Thyroid gland (tissue), 4 donors: ENCODE results near the gene RGN. TPM values are rescaled to one million over a fixed set of nuclear protein-coding genes. Genes with fewer than 3 reads are reported as not detected.
"Not testable (repeated sequence)": the region's sequence is repeated elsewhere in the genome, so short reads cannot be mapped to it uniquely, and the experiment has no call there.

Experiments
- DNase-seq, 2 donors: peaks; one replicate each; pipeline ENCODE4 v3.0.0-alpha.2; 2019
- H3K27ac ChIP-seq, 3 donors: fragments of 200-600 bp; sonication (generic); 1 replicate in 2 of 3; 2 replicates in 1 of 3; pipeline ENCODE4 v1.5.1; 2016 to 2019; ENCODE audit warnings: mild to moderate bottlenecking in 1 of 3, moderate library complexity in 1 of 3
- H3K27me3 ChIP-seq: fragments of 200-600 bp; sonication (generic); one replicate; pipeline ENCODE4 v1.5.1; 2019
- H3K36me3 ChIP-seq, 2 donors: fragments of 200-600 bp; sonication (generic); one replicate each; pipeline ENCODE4 v1.5.1; 2016 to 2019
- H3K4me1 ChIP-seq, 2 donors: fragments of 200-600 bp; sonication (generic); one replicate each; pipeline ENCODE4 v1.5.1; 2017 to 2019
- H3K4me3 ChIP-seq, 3 donors: fragments of 200-600 bp; sonication (generic); replicated peaks in 1 of 3; 1 replicate in 2 of 3; 2 replicates in 1 of 3; pipeline ENCODE4 v1.5.1; 2016; ENCODE audit warnings: mild to moderate bottlenecking in 1 of 3
- H3K9me3 ChIP-seq: fragments of 200-600 bp; sonication (generic); one replicate; pipeline ENCODE4 v1.5.1; 2017
- POLR2A ChIP-seq, 2 donors: fragments of 450-650 bp; IDR thresholded peaks; one replicate each; pipeline ENCODE4 v1.6.1; 2017; ENCODE audit warnings: antibody characterized with exemption in 2 of 2, mild to moderate bottlenecking in 2 of 2, moderate library complexity in 1 of 2
- WGBS, 2 donors: methylation state at CpG; one replicate each; pipeline ENCODE4 v1.1.5; 2017; 5-methylcytosine and 5-hydroxymethylcytosine counted together
- intact Hi-C: fragments of 100-400 bp; cut with DNase I; formaldehyde crosslinking; loops from one replicate; pipeline ENCODE4 v1.15.1; 2023
- total RNA-seq, 4 donors: library from RNA; depleted of rRNA; stranded (reverse); fragments of >200 nt; gene quantifications; one replicate each; pipeline ENCODE4 v1.2.3, GENCODE V29; 2016
- TF ChIP-seq, protein P1 (sequence below), 6 experiments: fragments of 200-600 bp in 3 of 6; fragments of 450-650 bp in 3 of 6; sonication (generic) in 3 of 6; IDR thresholded peaks; one replicate each; pipeline ENCODE4 v1.5.1; 2016 to 2019; ENCODE audit warnings: antibody characterized with exemption in 6 of 6, mild to moderate bottlenecking in 2 of 6, inconsistent platforms in 1 of 6, moderate library complexity in 1 of 6

Gene RGN
- total RNA-seq, 4 donors from 2014 or later: 19.6 to 29.6 (median 22.0) TPM

DNA sequence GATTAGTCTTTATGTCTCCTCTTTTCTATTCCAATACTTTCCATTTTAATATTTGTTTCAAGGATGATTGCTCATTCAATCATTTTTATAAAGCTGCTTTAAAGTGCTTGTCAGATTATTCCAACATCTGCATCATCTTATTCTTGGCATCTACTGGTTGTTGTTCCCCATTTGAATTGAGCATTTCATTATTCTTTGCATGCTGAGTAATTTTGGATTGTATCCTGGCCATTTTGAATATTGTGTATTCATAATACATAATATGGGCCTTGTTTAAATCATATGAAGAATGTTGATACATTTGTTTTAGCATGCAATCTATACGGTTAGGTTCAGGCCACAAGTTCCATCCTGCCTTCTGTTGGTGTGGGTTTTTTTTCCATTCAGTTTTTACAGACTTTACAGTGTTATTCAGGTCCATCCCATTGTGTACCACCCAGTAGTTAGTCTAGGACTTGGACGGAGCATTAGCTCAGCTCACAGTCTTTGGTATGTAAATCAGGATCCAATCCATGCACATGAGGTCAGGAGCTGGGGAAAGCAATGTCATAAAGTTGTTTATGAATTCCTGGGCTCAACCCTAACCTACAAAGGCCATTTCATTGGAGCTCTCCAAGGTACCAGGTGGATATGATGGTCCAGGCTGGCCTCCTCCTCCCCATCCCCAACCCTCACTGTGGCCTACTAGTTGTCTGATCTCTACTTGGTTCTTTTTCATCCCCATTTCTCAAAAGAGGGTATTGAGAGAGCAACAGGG lies 20.3 kb downstream of the RGN start:
- H3K27ac ChIP-seq: no peak overlapping the region
- intact Hi-C loops: no loop called here
- DNase-seq: no peak
- no peaks in the 10 kb centered on the region for H3K9me3 ChIP-seq
- 83 to 84% methylated on average over 2 of the region's 2 CpGs for WGBS, 2 donors
- no peak for TF ChIP-seq POLR2A (IDR thresholded peaks at IDR 0.05)
- TF ChIP-seq, protein P1, sequence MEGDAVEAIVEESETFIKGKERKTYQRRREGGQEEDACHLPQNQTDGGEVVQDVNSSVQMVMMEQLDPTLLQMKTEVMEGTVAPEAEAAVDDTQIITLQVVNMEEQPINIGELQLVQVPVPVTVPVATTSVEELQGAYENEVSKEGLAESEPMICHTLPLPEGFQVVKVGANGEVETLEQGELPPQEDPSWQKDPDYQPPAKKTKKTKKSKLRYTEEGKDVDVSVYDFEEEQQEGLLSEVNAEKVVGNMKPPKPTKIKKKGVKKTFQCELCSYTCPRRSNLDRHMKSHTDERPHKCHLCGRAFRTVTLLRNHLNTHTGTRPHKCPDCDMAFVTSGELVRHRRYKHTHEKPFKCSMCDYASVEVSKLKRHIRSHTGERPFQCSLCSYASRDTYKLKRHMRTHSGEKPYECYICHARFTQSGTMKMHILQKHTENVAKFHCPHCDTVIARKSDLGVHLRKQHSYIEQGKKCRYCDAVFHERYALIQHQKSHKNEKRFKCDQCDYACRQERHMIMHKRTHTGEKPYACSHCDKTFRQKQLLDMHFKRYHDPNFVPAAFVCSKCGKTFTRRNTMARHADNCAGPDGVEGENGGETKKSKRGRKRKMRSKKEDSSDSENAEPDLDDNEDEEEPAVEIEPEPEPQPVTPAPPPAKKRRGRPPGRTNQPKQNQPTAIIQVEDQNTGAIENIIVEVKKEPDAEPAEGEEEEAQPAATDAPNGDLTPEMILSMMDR (IDR thresholded peaks at IDR 0.05): no peak
- H3K4me1 ChIP-seq: no peaks in the 10 kb centered on the region
- no peaks in the 10 kb centered on the region for H3K36me3 ChIP-seq
- no peaks in the 10 kb centered on the region for H3K27me3 ChIP-seq
- H3K4me3 ChIP-seq: no peak overlapping the region

DNA sequence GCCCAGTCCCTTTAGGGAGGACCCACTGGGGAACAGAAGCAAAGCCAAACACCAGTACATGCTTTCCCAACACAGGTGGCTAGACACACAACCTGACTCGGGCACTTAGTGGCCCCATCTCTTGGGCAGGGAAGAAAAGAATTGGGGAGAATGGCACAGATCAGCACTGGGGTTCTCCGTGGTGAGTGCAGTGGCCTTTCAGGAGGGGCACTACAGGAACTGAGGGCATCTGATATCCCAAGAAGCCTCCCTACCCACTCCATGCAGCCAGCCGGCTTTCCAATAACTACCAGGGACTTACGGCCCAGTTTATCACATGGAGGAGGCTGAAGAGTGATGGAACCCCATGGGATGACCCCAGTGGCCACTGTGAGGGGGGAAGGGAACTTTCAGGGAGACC lies 23.0 kb downstream of the RGN start:
- Histone ChIP-seq H3K4me1 (no peaks in the 10 kb centered on the region), H3K9me3 (no peaks in the 10 kb centered on the region), H3K4me3 (no peak overlapping the region), H3K27ac (no peak overlapping the region), H3K36me3 (no peaks in the 10 kb centered on the region), H3K27me3 (no peaks in the 10 kb centered on the region)
- no peak for DNase-seq
- TF ChIP-seq POLR2A (IDR thresholded peaks at IDR 0.05): no peak
- WGBS, 2 donors: 83% methylated on average over 1 of the region's 4 CpGs; no CpG with 5 or more reads in 1 of the 2 donors
- intact Hi-C loops: no loop called here

DNA sequence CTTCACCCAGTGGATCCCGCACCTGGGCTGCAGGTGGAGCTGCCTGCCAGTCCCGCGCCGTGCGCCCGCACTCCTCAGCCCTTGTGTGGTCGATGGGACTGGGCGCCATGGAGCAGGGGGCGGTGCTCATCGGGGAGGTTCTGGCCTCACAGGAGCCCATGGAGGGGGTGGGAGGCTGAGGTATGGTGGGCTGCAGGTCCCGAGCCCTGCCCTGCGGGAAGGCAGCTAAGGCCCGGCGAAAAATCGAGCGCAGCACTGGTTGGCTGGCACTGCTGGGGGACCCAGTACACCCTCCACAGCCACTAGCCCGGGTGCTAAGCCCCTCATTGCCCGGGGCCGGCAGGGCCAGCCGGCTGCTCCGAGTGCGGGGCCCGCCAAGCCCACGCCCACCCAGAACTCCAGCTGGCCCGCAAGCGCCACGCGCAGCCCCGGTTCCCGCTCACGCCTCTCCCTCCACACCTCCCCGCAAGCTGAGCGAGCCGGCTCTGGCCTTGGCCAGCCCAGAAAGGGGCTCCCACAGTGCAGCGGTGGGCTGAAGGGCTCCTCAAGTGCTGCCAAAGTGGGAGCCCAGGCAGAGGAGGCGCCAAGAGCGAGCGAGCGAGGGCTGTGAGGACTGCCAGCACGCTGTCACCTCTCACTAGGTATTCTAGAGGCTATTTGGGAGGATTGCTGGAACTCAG lies 32.8 kb downstream of the RGN start:
- H3K4me3 ChIP-seq, H3K4me1 ChIP-seq, H3K36me3 ChIP-seq, H3K27me3 ChIP-seq, H3K9me3 ChIP-seq, intact Hi-C loops, H3K27ac ChIP-seq: not testable (repeated sequence)
- WGBS, 2 donors: no CpG with 5 or more reads among the region's 40 CpGs
- peak; percentile 43 to 47 for DNase-seq

DNA sequence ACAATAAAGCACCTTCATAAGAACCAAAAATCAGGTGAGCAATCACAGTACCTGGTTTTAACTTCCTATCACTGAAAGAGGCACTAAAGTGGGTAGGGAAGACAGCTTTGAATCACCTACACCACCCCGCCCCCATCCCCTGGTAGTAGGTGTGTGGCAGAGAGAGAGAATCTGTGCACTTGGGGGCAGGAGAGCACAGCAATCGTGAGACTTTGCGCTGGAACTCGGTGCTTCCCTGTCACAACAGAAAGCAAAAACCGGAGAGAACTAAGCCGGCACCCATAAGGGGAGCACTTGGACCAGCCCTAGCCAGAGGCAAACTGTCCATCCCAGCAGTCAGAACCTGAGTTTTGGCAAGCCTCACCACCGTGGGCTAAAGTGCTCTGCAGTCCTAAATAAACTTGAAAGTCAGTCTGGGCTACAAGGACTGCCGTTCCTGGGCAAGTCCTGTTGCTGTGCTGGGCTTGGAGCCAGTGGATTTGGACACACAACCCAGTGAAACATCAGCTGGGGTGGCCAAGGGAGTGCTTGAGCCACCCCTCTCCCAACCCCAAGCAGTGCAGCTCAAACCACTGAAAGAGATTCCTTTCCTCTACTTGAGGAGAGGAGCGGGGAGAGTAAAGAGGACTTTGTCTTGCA lies 34.2 kb downstream of the RGN start:
- no peaks in the 10 kb centered on the region for H3K36me3 ChIP-seq
- peak overlapping the region; percentile 58 to 70 (median 66) for H3K27ac ChIP-seq
- TF ChIP-seq POLR2A (IDR thresholded peaks at IDR 0.05): peak in 1 of 2 donors; percentile 32
- TF ChIP-seq, protein P1 (IDR thresholded peaks at IDR 0.05): peak in 4 of 6 experiments; percentile 15 to 49 (median 30)
- peaks cover 0 to 5% of the 10 kb centered on the region in 2 donors for H3K4me1 ChIP-seq
- H3K4me3 ChIP-seq: no peak overlapping the region
- H3K9me3 ChIP-seq: no peaks in the 10 kb centered on the region
- DNase-seq: peak; percentile 90 to 91
- intact Hi-C loops: no loop called here
- WGBS, 2 donors: 16 to 63% methylated on average over 4 to 7 of the region's 9 CpGs
- no peaks in the 10 kb centered on the region for H3K27me3 ChIP-seq

DNA sequence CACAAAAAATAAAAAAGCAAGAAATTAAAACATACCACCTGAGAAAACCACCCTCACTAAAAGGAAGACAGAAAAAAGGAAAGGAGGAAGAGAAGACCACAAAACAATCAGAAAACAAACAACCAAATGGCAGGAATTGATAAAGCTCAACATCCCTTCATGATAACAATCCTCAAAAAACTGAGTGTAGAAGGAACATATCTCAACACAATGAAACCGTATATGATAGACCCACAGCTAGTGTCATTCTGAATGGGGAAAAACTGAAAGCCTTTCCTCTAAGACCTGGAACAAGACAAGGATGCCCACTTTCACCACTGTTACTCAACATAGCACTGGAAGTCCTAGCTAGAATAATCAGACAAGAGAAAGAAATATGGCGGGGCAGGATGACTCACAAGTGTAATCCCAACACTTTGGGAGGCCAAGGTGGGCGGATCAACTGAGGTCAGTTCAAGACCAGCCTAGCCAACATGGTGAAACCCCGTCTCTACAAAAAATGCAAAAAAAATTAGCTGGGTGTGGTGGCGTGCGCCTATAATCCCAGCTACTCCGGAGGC lies 38.4 kb downstream of the RGN start:
- intact Hi-C loops, H3K9me3 ChIP-seq, DNase-seq, H3K27me3 ChIP-seq, H3K4me1 ChIP-seq, H3K27ac ChIP-seq, H3K4me3 ChIP-seq, H3K36me3 ChIP-seq: not testable (repeated sequence)
- 94 to 99% methylated on average over 6 to 7 of the region's 7 CpGs for WGBS, 2 donors

DNA sequence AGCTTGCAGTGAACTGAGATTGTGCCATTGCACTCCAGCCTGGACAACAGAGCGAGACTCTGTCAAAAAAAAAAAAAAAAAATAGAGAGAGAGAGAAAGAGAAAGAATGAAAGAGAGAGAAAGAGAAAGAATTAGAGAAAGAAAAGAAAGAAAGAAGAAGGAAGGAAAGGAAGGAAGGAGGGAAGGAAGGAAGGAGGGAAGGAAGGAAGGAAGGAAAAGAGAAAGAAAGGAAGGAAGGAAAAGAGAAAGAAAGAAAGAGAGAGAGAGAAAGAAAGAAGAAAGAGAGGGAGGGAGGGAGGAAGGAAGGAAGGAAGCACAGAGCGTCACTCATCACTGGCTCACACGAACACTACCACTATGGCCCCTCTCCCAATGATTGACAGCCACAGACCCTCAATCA lies 46.2 kb downstream of the RGN start:
- DNase-seq, H3K36me3 ChIP-seq, intact Hi-C loops, H3K4me1 ChIP-seq, H3K9me3 ChIP-seq, H3K27ac ChIP-seq, H3K4me3 ChIP-seq, H3K27me3 ChIP-seq: not testable (repeated sequence)
- WGBS, 2 donors: 74 to 98% methylated on average over 3 of the region's 3 CpGs
